HG03025 (cell line): ENCODE data around the gene CCNL2.

Source experiments
- ATAC-seq: cut with Tn5 transposase; IDR thresholded peaks from one replicate; pipeline ENCODE4 v1.9.1; 2021; ENCODE audit warnings: mild to moderate bottlenecking, moderate library complexity; ENCODE audit not compliant: unreplicated experiment, low FRiP score

CCNL2 gene

DNA sequence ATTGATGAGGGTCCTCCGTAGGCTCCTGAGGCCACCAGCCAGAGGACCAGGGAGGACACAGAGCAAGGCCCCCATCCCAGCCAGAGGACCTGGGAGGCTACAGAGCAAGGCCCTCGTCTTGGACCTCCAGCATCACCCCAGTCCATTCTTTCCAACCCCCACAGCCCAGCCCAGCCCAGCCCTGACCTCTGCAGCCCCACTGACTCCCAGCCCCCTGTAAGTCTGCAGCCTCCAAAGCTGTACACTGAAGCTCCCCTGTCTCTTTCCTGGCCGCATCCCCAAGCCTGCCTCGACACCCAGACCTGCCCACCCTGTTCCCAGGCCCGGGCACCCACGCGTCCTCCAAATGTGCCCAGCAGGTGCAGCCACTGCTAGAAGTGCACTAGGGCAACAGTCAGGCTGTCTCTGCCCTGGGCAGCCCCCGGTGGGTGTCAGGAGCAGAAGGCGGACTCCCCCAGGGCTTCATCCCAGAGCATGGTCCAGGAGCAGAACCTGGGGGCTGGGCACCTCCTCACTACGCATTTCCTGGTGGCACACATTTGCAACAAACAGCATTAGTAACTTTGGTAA is 52.0 kb downstream of the CCNL2 start:
- no peak for ATAC-seq

GRCh38 chr1:1346501-1346890 is 52.6 kb downstream of the CCNL2 start:
- no peak for ATAC-seq

- ATAC-seq = no peak
Measured at GRCh38 chr1:1345860-1346500, 53.2 kb downstream of the CCNL2 start.

DNA sequence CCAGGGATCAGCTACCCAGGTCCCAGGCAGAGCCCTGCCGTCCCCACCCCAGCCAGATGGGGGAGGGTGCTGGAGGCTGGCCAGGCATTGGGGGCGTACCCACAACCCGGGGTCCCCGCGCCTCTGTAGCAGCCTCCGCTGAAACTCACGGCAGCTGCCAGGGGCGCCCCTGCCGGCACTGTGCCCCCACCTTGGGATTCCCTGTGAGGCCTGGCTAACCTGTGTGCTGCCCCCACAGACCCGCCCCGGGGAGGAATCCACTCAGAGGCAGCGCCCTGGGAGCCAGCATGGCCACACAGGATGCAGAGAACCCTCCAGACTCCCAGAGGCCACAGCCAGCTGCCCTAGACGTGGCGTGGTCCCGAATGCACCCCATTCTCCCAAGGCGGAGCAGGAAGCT is 53.8 kb downstream of the CCNL2 start:
- ATAC-seq = no peak

GRCh38 chr1:1344655-1345361 is 54.3 kb downstream of the CCNL2 start:
- ATAC-seq = no peak

GRCh38 chr1:1343811-1344421 is 55.2 kb downstream of the CCNL2 start:
- ATAC-seq = no peak

DNA sequence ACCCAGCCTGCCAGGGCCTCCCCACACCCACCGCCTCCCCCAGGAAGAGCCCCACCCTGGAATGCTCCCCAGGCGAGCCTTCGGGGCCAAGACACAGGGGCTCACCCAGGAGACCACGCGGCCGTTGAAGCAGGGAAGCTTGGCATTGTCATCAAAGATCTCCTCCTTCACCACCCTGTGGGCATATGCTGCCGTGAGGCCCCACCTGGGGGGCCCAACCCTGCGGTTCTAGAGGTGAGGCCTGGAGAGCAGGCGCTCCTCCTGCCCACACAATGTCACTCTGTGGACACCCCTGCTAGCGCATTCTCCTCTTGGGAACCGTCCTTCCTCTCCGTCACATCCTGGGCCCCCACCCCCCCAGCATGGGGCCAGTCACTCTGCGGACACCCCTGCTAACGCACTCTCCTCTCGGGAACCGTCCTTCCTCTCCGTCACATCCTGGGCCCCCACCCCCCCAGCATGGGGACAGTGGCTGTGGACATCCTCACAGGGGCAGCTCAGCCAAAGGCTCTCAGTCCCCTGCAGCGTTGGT is 56.5 kb downstream of the CCNL2 start:
- ATAC-seq = no peak

- no peak for ATAC-seq
Measured at GRCh38 chr1:1342061-1342562, 57.0 kb downstream of the CCNL2 start.

GRCh38 chr1:1341549-1342021 is 57.5 kb downstream of the CCNL2 start:
- no peak for ATAC-seq

- ATAC-seq = no peak
Measured at GRCh38 chr1:1340791-1341548, 58.2 kb downstream of the CCNL2 start.

DNA sequence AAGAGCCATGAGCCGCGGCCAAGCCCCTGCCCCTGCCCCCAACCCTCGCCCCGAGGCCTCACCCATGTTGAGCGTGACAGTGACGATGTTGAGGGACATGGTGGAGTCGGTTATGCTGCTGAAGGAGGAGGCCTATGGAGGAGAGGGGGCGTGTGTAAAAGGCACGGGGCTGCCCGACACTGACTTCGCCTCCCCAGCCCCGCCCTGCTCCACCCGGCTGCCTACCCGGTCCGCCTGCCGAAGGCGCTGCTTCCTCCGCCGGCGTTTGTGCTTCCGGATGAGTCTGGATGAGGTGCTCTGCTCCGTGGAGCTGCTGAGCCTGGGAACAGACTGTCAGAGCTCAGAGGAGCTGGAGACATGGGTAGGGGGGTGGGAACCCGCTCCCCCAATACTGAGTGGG is 59.0 kb downstream of the CCNL2 start:
- no peak for ATAC-seq

DNA sequence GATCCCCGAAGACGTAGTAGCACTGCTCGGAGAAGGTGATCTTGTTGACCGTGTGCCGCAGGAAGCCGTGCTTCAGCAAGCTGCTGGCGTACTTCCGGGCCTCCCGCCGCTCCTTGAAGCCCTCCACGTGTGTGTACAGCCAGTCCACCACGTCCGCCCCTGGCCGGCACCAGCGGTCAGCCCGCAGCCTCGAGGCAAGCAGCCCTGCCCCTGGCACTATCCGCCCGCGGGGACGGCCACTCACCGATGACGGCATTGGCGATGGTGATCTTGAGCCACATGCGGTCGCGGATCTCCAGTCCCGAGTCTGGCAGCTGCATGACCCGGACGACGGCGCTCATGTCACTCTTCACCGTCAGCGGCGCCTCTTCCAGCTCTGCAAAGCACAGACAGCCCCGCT is 60.9 kb downstream of the CCNL2 start:
- no peak for ATAC-seq

DNA sequence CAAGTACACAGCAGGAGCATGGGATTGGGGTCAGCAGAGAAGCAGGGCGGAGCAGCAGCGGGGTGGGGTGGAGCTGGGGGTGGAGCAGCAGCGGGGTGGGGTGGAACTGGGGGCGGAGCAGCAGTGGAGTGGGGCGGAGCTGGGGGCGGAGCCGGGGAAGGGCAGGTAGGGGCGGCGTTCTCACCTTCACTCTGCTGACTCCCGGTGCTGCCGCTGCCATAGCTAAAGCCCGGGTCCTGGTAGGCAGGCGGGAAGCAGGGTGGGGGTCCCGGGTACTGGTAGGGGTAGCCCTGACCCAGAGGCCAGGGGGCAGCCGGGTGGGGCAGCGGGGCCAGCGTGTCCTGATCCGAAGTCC is 61.4 kb downstream of the CCNL2 start:
- no peak for ATAC-seq

- no peak for ATAC-seq
Measured at GRCh38 chr1:1336931-1337792, 62.0 kb downstream of the CCNL2 start.

DNA sequence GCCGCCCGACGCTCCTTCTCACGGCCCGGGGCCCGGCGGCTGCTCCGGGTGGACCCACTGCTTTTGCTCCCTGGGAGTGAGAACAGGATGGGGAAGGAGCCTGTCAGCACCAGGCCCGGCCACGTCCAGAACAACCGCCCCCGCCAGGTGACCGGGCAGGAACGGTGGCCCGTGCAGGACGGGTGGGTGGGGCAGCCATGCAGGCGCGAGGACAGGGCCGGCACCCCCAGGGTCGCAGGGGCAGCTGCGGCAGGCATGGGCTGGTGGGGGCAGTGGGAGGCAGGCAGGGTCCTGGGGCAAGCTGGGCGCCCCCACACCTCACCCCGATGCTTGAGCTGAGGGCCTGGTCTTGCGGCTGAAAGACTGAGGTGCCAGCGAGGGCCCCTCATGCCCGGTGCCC is 62.7 kb downstream of the CCNL2 start:
- no peak for ATAC-seq

DNA sequence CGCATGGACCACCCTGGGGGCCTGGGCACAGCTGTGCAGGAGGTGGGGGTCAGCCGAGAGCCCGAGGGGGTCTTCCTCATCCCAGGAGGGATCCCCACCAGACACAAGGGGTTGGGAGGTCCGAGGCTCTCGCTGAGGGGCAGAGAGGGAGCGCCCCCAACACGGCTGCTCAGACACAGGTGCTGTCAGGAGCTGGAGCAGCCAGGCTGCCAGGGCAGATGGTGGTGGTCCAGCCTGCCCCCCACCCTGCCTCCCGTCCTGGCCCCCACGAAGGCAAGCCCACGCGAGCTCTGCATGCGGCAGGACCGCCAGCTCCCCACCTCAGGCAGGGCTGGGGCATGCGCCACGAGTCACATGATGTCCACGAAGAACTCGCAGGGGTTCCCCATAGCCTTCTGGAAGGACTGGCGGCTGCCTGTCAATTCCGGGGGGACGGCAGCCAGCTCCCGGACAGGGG is 63.3 kb downstream of the CCNL2 start:
- ATAC-seq = no peak
